Lung (tissue), 12 donors: ENCODE data around the gene CSTPP1. TPM values are rescaled to one million over a fixed set of nuclear protein-coding genes. Genes with fewer than 3 reads are reported as not detected.

ENCODE experiments used
- ATAC-seq: fragments of 200-7000 bp; cut with Tn5 transposase; one replicate; pipeline ENCODE4 v1.9.1; 2020; ENCODE audit warnings: moderate number of reproducible peaks; ENCODE audit not compliant: insufficient read depth, low FRiP score
- DNase-seq, 3 donors: peaks; one replicate each; pipeline ENCODE4 v3.0.0-alpha.2; 2013 to 2017
- H3K27ac ChIP-seq, 2 donors: one replicate each; pipeline ENCODE4 v1.5.1; 2013; ENCODE audit warnings: mild to moderate bottlenecking in 2 of 2, moderate library complexity in 2 of 2, control low read depth in 1 of 2, inconsistent platforms in 1 of 2, low read depth in 1 of 2, low read length in 1 of 2
- H3K27me3 ChIP-seq, 3 donors: one replicate each; pipeline ENCODE4 v1.5.1; 2013; ENCODE audit warnings: low read length in 2 of 3; ENCODE audit not compliant: control insufficient read depth in 3 of 3, insufficient read depth in 3 of 3
- H3K36me3 ChIP-seq, 4 donors: one replicate each; pipeline ENCODE4 v1.5.1; 2013; ENCODE audit warnings: low read length in 4 of 4, mild to moderate bottlenecking in 1 of 4, moderate library complexity in 1 of 4; ENCODE audit not compliant: control insufficient read depth in 4 of 4, insufficient read depth in 4 of 4
- H3K4me1 ChIP-seq, 5 donors: one replicate each; pipeline ENCODE4 v1.5.1; 2013; ENCODE audit warnings: low read length in 5 of 5, mild to moderate bottlenecking in 2 of 5, moderate library complexity in 1 of 5; ENCODE audit not compliant: control insufficient read depth in 5 of 5, insufficient read depth in 5 of 5
- H3K4me3 ChIP-seq: one replicate; pipeline ENCODE4 v1.5.1; 2013; ENCODE audit warnings: mild to moderate bottlenecking, control low read depth, moderate library complexity
- H3K9ac ChIP-seq, 2 donors: one replicate each; pipeline ENCODE4 v1.5.1; 2013; ENCODE audit warnings: low read length in 2 of 2, control low read depth in 1 of 2; ENCODE audit not compliant: insufficient read depth in 1 of 2
- H3K9me3 ChIP-seq, 4 donors: one replicate each; pipeline ENCODE4 v1.5.1; 2013; ENCODE audit warnings: low read length in 3 of 4, mild to moderate bottlenecking in 1 of 4, moderate library complexity in 1 of 4; ENCODE audit not compliant: control insufficient read depth in 4 of 4, insufficient read depth in 3 of 4
- WGBS, 2 donors: extraction: QIAGEN DNeasy Blood & Tissue Kit; methylation state at CpG; one replicate each; pipeline ENCODE4 v1.1.7; 2013; 5-methylcytosine and 5-hydroxymethylcytosine counted together
- polyA plus RNA-seq, 2 donors: library from polyadenylated mRNA; stranded (reverse); fragments of 200-250 nt; gene quantifications; one replicate each; pipeline ENCODE4 v1.2.1, GENCODE V29; 2013
- total RNA-seq, 2 donors: library from RNA; depleted of rRNA in 1 of 2; stranded (reverse); fragments of >200 nt in 1 of 2; gene quantifications; one replicate each; pipeline ENCODE4 v1.2.1, GENCODE V29; 2014 to 2021
- TF ChIP-seq, protein P1 (sequence below): IDR thresholded peaks from 2 replicates; pipeline ENCODE4 v1.5.1; 2012; ENCODE audit warnings: mild to moderate bottlenecking; ENCODE audit errors: control extremely low read depth, extremely low read depth
- donor health status: control.
- donor health status: control.
- donor health status: Bipolar disorder and iron deficiency.
- donor health status: healthy.
- donor health status: DM: yes; HTN: yes; CAD: no.

Gene CSTPP1
- total and polyA plus RNA-seq, 4 donors: 26.0 to 45.8 (median 34.4) TPM

DNA sequence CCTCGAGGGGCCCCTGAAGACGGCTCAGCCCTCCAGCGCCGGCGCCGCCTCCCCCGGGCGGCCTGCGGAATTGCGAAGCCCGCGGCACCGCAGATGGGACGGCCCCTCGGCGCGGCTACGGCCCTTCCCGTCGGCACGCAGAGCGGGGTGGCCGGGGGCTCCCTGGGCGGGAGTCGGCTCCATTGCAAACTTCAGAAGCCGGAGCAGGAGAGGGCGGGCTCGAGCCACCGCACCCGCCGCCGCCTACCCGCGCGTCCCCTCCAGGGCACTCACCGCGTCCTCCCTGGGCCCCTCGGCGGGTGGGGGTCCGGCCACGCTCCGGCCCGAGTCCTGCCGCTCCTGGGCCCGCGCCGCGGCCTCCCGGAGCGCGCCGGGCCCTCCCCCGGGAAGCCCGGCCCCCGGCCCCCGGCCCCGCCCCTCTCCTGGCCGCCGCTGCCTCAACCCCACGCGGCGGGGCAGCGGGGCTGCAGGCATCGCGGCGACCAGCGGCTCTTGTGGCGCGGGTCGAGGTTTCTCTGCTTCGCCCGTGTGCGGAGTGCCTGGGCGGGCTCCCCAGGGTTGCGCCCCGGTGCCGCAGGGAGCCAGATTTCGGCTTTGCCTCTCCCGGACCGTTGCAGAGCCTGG, 249.6 kb downstream of the CSTPP1 start, which contains the start of gene PACSIN3:
Gene PACSIN3 (minus strand): TSS at position 359 of the 624 bp plus-strand sequence. CDS start 3,707 bp downstream, outside the sequence.
- TF ChIP-seq, protein P1, sequence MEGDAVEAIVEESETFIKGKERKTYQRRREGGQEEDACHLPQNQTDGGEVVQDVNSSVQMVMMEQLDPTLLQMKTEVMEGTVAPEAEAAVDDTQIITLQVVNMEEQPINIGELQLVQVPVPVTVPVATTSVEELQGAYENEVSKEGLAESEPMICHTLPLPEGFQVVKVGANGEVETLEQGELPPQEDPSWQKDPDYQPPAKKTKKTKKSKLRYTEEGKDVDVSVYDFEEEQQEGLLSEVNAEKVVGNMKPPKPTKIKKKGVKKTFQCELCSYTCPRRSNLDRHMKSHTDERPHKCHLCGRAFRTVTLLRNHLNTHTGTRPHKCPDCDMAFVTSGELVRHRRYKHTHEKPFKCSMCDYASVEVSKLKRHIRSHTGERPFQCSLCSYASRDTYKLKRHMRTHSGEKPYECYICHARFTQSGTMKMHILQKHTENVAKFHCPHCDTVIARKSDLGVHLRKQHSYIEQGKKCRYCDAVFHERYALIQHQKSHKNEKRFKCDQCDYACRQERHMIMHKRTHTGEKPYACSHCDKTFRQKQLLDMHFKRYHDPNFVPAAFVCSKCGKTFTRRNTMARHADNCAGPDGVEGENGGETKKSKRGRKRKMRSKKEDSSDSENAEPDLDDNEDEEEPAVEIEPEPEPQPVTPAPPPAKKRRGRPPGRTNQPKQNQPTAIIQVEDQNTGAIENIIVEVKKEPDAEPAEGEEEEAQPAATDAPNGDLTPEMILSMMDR: no peak
- no peaks in the 10 kb centered on the region for H3K9me3 ChIP-seq
- H3K4me1 ChIP-seq: peaks cover 4 to 29% (median 5%) of the 10 kb centered on the region in 5 donors
- peak; percentile 69 to 81 (median 76) for DNase-seq
- H3K9ac ChIP-seq: peak within 1 kb of the TSS; percentile 23 to 91
- H3K36me3 ChIP-seq: no peaks in the 10 kb centered on the region
- H3K27me3 ChIP-seq: no peaks in the 10 kb centered on the region
- WGBS, 2 donors: 1% methylated on average over 56 to 80 of the region's 80 CpGs
- H3K4me3 ChIP-seq: peak within 1 kb of the TSS; percentile 70
- ATAC-seq: peak; percentile 59
- peak within 1 kb of the TSS; percentile 95 to 98 for H3K27ac ChIP-seq

DNA sequence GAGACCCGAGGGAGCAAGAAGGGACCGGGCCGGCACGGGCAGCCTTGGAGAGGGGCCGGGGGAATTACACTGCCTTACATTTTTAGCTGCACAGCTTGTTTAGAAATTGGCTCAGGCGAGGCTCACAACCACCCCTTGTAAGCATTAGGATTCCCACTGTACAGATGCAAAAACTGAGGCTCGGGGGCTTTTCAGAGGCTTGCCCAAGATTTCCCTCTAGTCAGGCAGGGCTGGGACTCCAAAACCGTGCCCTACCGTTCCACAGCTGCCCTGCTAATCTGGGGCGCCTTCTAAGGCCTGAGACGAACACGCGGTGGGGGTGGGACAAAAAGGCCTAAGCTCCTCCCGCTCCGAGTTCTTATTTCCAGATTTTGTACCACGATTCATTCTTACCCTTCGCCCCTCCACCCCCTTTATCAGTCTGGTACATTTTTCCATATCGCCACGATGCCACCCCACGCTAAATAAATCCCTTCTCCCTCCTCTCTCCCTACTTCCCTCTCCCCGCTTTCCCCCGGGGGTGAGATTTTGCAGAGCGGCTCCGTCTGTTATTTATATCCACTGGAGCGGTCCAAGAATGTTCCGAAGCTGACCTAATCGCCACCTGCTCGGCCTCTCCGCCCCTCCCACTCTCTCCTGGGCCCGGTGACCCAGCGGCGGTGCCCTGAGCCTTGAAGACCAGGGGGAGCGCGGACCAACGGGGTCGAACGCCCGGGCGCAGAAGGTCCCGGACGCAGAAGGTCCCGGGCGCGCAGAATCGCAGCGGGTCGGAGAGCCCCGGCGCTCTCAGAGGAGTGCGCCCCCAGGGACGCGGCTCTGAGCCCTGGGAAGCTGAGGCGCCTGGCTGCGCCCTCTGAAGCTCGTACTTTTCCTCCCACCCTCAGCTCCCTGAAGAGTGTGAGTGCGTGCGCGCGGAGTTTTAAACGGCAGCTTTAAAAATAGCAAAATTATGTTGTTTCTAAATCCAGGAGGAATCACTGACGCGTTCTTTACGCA, 250.4 kb downstream of the CSTPP1 start:
- WGBS, 2 donors: 2% methylated on average over 61 to 63 of the region's 63 CpGs
- DNase-seq (peak; percentile 62 to 71 (median 63)), ATAC-seq (no peak)
- Histone ChIP-seq H3K27me3 (no peaks in the 10 kb centered on the region), H3K9ac (peak overlapping the region; percentile 16 to 23), H3K36me3 (no peaks in the 10 kb centered on the region), H3K27ac (peak overlapping the region; percentile 72 to 98), H3K4me1 (peaks cover 4 to 29% (median 5%) of the 10 kb centered on the region in 5 donors), H3K9me3 (no peaks in the 10 kb centered on the region), H3K4me3 (peak overlapping the region; percentile 37)
- TF ChIP-seq, protein P1: no peak

DNA sequence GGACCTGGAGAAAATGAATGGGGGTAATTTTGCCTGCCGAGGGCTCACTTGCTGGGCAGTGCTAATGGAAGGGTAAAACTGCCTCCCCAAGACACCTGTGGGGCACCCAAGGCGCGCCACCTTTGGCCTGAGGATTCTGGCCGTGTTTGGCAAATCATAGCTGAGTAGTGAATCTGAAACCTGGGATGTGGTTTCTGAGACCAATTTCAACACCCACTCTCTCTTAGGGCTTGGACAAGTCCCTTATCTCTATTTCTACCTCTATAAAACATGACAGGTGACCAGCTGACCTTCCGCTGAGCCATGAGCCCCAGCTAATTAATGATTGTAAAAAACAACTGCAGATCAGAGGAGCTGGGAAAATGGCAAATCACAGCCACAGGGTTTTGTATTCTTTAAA, 251.2 kb downstream of the CSTPP1 start:
- Histone ChIP-seq H3K4me3 (peak overlapping the region; percentile 5), H3K9ac (peak overlapping the region in 1 of 2 donors; percentile 6), H3K36me3 (no peaks in the 10 kb centered on the region), H3K27me3 (no peaks in the 10 kb centered on the region), H3K9me3 (no peaks in the 10 kb centered on the region), H3K4me1 (peaks cover 4 to 29% (median 5%) of the 10 kb centered on the region in 5 donors), H3K27ac (peak overlapping the region; percentile 72 to 98)
- WGBS, 2 donors: 32 to 47% methylated on average over 5 of the region's 5 CpGs
- TF ChIP-seq, protein P1: no peak
- ATAC-seq (no peak), DNase-seq (no peak)
